ENCODE data around the gene DENND1A.

The DENND1A gene

GRCh38 chr9:123483191-123483803 is 446.6 kb downstream of the DENND1A start:
- DNase-seq (ENCODE audit: low spot score): no peak

GRCh38 chr9:123482295-123482968 is 447.5 kb downstream of the DENND1A start:
- no peak for DNase-seq (ENCODE audit: low spot score)

- DNase-seq (ENCODE audit: low spot score): no peak
Measured at GRCh38 chr9:123481209-123481865, 448.6 kb downstream of the DENND1A start.

GRCh38 chr9:123480791-123481190 is 449.1 kb downstream of the DENND1A start:
- no peak for DNase-seq (ENCODE audit: low spot score)

- no peak for DNase-seq (ENCODE audit: low spot score)
Measured at GRCh38 chr9:123480096-123480495, 449.8 kb downstream of the DENND1A start.

GRCh38 chr9:123478967-123479602 is 450.8 kb downstream of the DENND1A start:
- no peak for DNase-seq (ENCODE audit: low spot score)

GRCh38 chr9:123478160-123478559 is 451.8 kb downstream of the DENND1A start:
- DNase-seq (ENCODE audit: low spot score): no peak

GRCh38 chr9:123475407-123475806 is 454.5 kb downstream of the DENND1A start:
- no peak for DNase-seq (ENCODE audit: low spot score)

GRCh38 chr9:123472862-123473614 is 456.9 kb downstream of the DENND1A start:
- no peak for DNase-seq (ENCODE audit: low spot score)

GRCh38 chr9:123471843-123472570 is 457.9 kb downstream of the DENND1A start:
- DNase-seq (ENCODE audit: low spot score): no peak

GRCh38 chr9:123470991-123471770 is 458.7 kb downstream of the DENND1A start:
- DNase-seq (ENCODE audit: low spot score): no peak

- no peak for DNase-seq (ENCODE audit: low spot score)
Measured at GRCh38 chr9:123470121-123470782, 459.7 kb downstream of the DENND1A start.

GRCh38 chr9:123469282-123469681 is 460.6 kb downstream of the DENND1A start:
- no peak for DNase-seq (ENCODE audit: low spot score)

- DNase-seq (ENCODE audit: low spot score): no peak
Measured at GRCh38 chr9:123468541-123468940, 461.4 kb downstream of the DENND1A start.

- no peak for DNase-seq (ENCODE audit: low spot score)
Measured at GRCh38 chr9:123465304-123465703, 464.6 kb downstream of the DENND1A start.

- DNase-seq (ENCODE audit: low spot score): no peak
Measured at GRCh38 chr9:123460091-123460490, 469.8 kb downstream of the DENND1A start.

GRCh38 chr9:123457583-123457982 is 472.3 kb downstream of the DENND1A start:
- no peak for DNase-seq (ENCODE audit: low spot score)

GRCh38 chr9:123456011-123456410 is 473.9 kb downstream of the DENND1A start:
- DNase-seq (ENCODE audit: low spot score): no peak

GRCh38 chr9:123455187-123455586 is 474.7 kb downstream of the DENND1A start:
- DNase-seq (ENCODE audit: low spot score): no peak

GRCh38 chr9:123454361-123454760 is 475.6 kb downstream of the DENND1A start:
- DNase-seq (ENCODE audit: low spot score): no peak
